Urinary bladder (tissue), 4 donors: ENCODE data around the gene CERK. TPM values are rescaled to one million over a fixed set of nuclear protein-coding genes. Genes with fewer than 3 reads are reported as not detected.

Experiments used
- DNase-seq: peaks from one replicate; pipeline ENCODE4 v3.0.0-alpha.2; 2015; ENCODE audit errors: extremely low spot score
- H3K27ac ChIP-seq: one replicate; pipeline ENCODE4 v1.5.1; 2013; ENCODE audit warnings: low read depth, mild to moderate bottlenecking, moderate library complexity
- H3K36me3 ChIP-seq: one replicate; pipeline ENCODE4 v1.6.1; 2013; ENCODE audit warnings: mild to moderate bottlenecking, moderate library complexity; ENCODE audit not compliant: insufficient read depth
- H3K4me1 ChIP-seq: one replicate; pipeline ENCODE4 v1.6.1; 2013; ENCODE audit warnings: mild to moderate bottlenecking, moderate library complexity; ENCODE audit not compliant: insufficient read depth
- H3K4me3 ChIP-seq: one replicate; pipeline ENCODE4 v1.5.1; 2013; ENCODE audit warnings: low read depth, low read length
- WGBS: extraction: QIAGEN DNeasy Blood & Tissue Kit; methylation state at CpG from one replicate; pipeline ENCODE4 v1.1.7; 2013; 5-methylcytosine and 5-hydroxymethylcytosine counted together
- polyA plus RNA-seq: library from polyadenylated mRNA; stranded (reverse); fragments of 200-250 nt; gene quantifications from one replicate; pipeline ENCODE4 v1.2.3, GENCODE V29; 2013
- total RNA-seq: library from RNA; depleted of rRNA; stranded (reverse); fragments of >200 nt; gene quantifications from one replicate; pipeline ENCODE4 v1.2.3, GENCODE V29; 2014
- donor health status: healthy with polysubstance abuse.
- donor health status: healthy.

CERK gene
- total and polyA plus RNA-seq, 2 donors, result 22.3 to 25.4 TPM

DNA sequence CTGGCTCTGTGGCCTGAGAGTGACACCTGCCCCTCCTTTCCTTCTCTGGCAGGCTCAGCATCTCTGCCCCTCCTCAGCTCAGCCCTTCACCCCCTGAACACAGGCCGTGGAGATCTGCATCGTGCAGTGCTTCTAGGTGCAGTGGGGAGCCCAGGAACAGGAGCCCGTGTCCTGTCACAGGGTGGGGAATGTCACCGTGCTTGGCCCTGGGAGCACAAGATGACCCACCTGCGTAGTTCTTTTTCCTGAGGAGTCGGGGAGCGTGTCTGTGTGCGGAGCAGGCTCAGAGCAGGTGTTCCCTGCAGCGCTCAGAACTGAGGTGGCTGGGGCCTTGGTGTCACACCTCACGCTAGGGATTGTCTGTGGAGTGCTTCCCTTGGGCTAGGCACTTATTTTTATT, 35.0 kb upstream of the CERK start:
- H3K4me1 ChIP-seq, result no peaks in the 10 kb centered on the region
- WGBS, result 88% methylated on average over 10 of the region's 10 CpGs
- H3K36me3 ChIP-seq, result no peaks in the 10 kb centered on the region
- no peak for DNase-seq
- no peak overlapping the region for H3K27ac ChIP-seq
- no peak overlapping the region for H3K4me3 ChIP-seq

DNA sequence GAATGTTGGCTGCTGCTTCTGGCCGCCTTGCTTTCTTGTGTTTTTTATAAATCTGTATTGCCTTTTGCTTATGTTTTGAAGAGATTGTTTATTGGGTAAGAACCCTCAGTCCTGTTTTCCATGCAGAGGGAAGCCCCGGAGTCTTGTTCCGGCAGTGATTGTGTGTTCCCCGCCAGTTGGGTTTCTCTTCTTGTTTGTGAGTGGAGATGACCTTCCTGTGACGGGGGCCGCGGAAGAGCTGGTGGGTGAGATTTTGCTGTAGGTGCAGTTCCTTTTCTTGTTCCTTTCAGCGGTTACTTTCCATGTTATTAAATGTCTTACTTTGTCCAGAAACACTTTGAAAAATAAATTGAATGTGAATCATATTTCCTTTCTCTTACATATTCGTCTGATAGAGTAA, 32.7 kb upstream of the CERK start:
- no peaks in the 10 kb centered on the region for H3K4me1 ChIP-seq
- no peaks in the 10 kb centered on the region for H3K36me3 ChIP-seq
- no peak overlapping the region for H3K27ac ChIP-seq
- 63% methylated on average over 9 of the region's 9 CpGs for WGBS
- H3K4me3 ChIP-seq, result no peak overlapping the region
- no peak for DNase-seq

DNA sequence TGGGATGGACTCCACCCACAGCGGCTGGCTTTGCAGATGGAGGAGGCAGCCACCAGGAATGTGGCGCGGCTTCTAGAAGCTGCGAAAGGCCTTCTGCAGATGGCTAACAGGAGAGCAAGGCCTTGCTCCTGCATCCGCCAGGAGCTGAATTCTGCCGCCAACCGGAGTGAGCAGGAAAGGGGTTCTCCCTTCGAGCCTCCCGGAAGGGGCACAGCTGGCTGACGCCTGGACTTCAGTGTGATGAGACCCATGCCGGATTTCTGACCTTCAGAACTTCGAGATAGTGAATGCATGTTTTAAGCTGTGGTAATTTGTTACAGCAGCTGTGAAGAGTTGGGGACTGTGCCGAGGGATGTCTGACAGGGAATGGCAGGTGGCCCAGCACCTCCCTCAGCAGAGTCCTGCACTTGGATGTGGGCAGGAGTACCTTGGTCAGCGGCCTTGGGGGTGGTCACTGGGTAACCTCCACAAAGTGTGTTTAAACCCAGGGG, 32.1 kb upstream of the CERK start:
- no peak overlapping the region for H3K27ac ChIP-seq
- H3K4me1 ChIP-seq, result no peaks in the 10 kb centered on the region
- H3K36me3 ChIP-seq, result no peaks in the 10 kb centered on the region
- DNase-seq, result no peak
- 72% methylated on average over 14 of the region's 14 CpGs for WGBS
- no peak overlapping the region for H3K4me3 ChIP-seq

DNA sequence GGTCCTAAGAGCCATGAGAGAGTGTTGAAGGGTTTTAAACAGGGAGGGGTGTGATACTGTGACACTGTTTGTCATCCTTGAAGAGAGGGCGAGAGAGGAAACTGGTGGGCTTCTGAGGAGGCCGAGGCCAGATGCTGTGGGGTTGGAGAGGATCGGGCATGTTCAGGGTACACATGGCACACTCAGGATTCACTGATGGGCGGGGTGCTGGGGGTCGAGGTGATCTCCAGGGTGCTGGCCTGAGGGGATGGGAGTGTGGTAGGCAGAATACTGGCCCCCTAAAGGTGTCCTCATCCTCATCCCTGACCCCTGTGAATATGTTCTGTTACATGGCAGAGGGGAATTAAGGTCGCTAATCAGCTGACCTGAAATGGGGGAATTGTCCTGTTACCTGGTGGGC, 31.7 kb upstream of the CERK start:
- no peaks in the 10 kb centered on the region for H3K4me1 ChIP-seq
- H3K4me3 ChIP-seq, result no peak overlapping the region
- no peaks in the 10 kb centered on the region for H3K36me3 ChIP-seq
- 92% methylated on average over 6 of the region's 6 CpGs for WGBS
- DNase-seq, result no peak
- peak overlapping the region; percentile 12 for H3K27ac ChIP-seq

DNA sequence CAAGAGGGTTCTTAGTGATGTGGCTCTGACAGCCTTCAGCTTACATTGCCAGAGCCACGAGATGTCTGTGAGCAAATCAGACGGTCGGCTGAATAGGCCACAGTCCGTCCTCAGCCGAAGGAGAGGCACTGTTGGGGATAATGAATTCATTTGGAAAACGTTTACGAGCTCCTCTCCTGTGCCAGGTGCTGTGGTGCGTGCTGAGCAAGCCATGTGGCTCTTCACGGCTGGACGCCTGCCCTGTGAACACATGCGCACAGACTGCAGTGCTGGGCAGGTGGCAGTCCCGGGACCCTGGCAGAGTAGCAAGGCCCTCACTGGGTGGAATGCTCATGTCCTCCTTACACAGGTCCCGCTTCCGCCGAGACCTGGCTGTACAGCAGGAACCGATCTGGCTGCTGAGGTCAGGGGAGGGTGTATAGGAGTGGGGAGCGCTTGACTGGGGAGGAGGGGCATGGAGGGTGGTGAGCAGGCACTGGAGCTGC, 31.2 kb upstream of the CERK start:
- Histone ChIP-seq H3K4me1 (no peaks in the 10 kb centered on the region), H3K4me3 (no peak overlapping the region), H3K36me3 (no peaks in the 10 kb centered on the region), H3K27ac (no peak overlapping the region)
- 85% methylated on average over 17 of the region's 17 CpGs for WGBS
- DNase-seq, result no peak

DNA sequence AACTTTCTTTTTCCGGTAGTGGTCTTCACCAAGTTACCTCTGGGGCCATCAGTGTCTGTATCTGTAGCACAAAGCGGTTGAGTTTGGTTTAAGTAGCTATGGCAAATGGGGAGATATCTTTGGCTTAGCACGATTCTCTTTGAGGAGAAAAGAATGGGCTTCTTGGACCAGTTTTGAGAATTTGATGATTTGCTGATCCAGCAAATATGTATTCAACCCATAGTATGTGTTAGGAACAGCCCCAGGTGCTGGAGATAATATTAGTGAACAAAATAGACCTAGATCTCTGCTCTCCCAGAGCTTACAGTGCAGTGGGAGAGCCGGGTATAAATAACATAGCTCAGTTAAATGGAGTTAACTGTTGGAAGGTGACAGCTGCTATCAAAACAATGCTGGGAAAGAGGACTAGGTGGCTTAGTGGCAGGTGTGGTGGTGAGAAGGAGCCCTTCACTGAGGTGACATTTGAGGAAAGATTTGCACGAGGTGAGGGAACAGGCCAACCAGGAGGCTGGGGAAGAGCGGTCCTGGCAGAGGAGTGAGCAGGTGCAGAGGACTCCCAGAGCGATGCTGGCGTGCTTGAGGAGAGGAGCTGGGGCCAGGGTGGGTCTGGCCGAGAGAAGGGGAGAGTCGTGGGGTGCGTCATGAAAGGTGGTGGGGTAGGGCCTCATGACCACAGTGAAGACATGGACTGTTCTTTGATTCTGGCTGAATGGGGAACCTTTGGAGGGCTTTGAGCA, 29.4 kb upstream of the CERK start:
- Histone ChIP-seq H3K27ac (no peak overlapping the region), H3K36me3 (no peaks in the 10 kb centered on the region), H3K4me3 (no peak overlapping the region), H3K4me1 (peaks cover 2% of the 10 kb centered on the region)
- 95% methylated on average over 11 of the region's 11 CpGs for WGBS
- DNase-seq, result no peak

DNA sequence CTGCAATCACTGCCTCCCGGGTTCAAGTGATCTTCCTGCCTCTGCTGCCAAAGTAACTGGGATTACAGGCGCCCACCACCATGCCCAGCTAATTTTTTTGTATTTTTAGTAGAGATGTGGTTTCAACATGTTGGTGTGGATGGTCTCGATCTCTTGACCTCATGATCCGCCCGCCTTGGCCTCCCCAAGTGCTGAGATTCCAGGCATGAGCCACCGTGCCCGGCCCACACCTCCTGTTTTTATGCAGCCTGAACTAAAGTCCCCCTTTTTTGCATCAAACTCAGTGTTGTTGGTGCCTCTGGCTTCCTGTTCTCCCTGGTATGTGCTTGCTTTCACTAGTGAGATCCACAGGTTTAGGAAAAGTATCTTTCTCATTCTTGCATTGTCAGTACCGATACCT, 28.6 kb upstream of the CERK start:
- Histone ChIP-seq H3K36me3 (no peaks in the 10 kb centered on the region), H3K27ac (no peak overlapping the region), H3K4me1 (peaks cover 2% of the 10 kb centered on the region), H3K4me3 (no peak overlapping the region)
- DNase-seq, result no peak
- 97% methylated on average over 8 of the region's 8 CpGs for WGBS

DNA sequence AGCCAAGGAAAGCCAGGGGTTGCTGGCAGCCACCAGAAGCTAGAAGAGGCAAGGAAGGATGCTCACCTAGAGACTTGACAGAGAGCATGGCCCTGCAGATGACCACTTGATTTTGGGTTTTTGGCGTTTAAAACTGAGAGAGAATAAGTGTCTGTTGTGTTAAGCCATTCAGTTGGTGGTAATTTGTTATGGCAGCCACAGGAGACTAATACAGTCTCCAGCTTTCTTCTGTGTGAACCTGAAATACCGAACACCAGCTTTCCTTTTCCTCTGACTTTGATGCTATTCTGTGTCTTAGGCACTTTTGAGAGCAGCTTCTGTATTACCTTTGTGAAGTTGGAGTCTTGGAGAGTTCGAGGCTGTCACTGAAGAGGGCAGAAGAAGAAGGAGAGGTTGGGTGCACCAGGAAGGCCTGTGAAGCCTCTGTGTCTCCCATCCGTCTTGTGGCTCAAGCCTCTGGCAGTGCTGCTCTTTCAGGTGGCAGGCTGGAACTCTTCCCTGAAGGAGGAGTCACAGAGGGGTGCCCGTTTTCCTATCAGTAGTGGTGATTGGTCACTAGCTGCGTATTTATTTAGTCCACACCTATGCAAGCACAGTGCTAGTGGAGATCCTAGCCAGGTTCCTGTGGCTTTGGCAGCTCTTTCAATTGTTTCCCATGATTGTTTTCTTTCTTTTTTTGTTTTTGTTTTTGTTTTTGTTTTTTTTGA, 26.9 kb upstream of the CERK start:
- H3K27ac ChIP-seq, result no peak overlapping the region
- WGBS, result 84% methylated on average over 6 of the region's 6 CpGs
- DNase-seq, result no peak
- no peaks in the 10 kb centered on the region for H3K36me3 ChIP-seq
- H3K4me3 ChIP-seq, result no peak overlapping the region
- H3K4me1 ChIP-seq, result peaks cover 2% of the 10 kb centered on the region

DNA sequence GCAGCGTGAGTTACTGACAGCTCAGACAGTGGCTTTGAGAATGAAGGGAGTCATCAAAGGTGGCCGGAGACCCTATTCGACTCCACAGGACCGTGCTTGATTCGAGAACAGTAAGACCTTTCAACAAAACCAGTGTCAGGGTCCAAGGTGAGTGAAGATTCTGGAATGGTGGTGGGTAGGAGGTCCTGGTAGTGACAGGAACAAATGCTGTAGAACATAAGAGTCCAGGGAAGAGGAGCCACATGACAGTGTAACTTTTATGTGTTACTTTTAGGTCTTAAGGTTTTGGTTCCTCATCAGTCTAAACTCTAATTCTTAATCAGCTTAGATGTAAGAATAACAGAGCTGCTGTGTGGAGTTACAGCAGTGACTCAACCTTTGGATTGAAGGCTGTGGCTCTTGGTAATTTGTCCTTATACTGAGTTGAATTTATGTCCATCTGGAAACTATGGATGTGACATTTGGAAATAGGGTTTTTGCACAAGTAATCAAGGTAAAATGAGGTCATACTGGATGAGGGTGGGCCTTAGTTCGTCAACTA, 26.2 kb upstream of the CERK start:
- DNase-seq, result no peak
- no peak overlapping the region for H3K4me3 ChIP-seq
- peaks cover 2% of the 10 kb centered on the region for H3K4me1 ChIP-seq
- H3K36me3 ChIP-seq, result no peaks in the 10 kb centered on the region
- 88% methylated on average over 6 of the region's 6 CpGs for WGBS
- no peak overlapping the region for H3K27ac ChIP-seq

DNA sequence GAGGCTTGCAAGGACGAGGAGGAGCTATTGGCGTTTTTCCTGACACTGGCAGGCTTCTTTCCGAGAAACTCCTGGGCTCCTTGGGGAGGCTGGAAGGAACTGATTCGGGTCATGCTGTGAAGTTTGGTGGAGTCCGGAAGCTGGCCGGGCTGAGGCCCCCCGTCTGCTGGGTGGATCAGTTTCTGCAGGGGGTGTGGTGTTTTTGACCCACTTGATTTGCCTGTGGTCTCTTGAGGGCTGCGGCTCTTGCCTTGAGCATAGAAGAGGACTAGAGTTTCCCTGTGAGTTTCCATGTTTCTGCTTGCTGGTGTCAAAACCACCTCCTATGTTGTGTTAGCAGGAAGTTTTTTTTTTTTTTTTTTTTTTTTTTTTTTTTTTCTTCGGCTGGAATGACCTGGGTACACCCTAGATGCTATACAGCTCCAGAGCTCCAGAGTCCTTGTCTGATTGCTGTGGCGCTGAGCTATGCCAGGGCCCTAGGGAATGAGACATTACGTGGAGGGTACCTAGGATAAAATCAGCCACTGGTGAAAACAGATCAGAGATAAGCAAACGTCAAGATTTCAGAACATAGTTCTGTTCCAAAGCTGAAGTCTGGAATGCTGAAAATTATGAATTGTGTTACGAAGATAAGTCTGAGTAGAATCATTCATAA, 25.1 kb upstream of the CERK start:
- WGBS, result 5% methylated on average over 13 of the region's 13 CpGs
- Histone ChIP-seq H3K4me3 (peak overlapping the region; percentile 84), H3K36me3 (no peaks in the 10 kb centered on the region), H3K4me1 (peaks cover 2% of the 10 kb centered on the region), H3K27ac (peak overlapping the region; percentile 78)
- DNase-seq, result no peak

DNA sequence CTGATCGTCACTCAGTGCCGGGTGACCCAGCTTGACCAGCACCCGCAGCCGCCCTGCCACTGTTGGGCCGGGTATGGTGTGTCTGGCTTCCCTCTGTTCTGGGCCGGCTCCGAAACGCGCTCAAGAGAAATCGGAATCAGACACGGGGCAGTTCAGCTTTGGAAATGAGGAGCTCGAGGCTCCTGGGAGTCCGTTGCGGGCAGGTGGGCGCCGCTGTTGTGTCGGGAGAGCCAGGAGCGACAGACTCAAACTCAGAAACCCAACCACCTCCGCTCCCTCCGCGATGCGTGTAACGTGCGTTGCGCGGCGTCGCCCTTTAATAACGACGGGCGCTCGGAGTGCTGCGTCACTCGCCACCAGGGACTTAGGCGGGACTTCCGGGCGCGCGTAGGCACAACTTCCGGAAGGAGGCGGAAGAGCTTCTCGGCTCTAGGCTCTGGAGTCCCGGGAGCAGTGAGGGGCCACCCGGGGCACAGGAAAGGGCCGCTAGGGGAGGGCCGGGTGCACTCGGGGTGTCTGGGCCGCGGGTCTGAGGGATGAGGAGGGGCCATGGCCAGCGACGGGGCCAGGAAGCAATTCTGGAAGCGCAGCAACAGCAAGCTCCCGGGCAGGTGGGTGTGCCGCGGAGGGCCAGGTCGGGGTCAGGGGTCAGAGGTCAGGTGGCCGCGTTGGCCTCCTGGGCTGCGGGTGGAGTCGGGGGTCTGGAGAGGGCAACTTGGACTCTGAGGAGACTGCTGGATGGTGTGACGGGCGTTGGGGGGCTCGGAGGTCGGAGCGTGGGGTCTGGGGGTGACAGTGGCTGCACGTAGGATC, 24.4 kb upstream of the CERK start, which contains the start of gene TBC1D22A:
Gene TBC1D22A (plus strand): TSS at position 413 of the 813 bp plus-strand sequence. CDS start 137 bp downstream, at position 550.
- WGBS, result under 1% methylated on average over 66 of the region's 66 CpGs
- no peaks in the 10 kb centered on the region for H3K36me3 ChIP-seq
- peaks cover 2% of the 10 kb centered on the region for H3K4me1 ChIP-seq
- peak within 1 kb of the TSS; percentile 97 for H3K27ac ChIP-seq
- peak; percentile 87 for DNase-seq
- peak within 1 kb of the TSS; percentile 84 for H3K4me3 ChIP-seq

DNA sequence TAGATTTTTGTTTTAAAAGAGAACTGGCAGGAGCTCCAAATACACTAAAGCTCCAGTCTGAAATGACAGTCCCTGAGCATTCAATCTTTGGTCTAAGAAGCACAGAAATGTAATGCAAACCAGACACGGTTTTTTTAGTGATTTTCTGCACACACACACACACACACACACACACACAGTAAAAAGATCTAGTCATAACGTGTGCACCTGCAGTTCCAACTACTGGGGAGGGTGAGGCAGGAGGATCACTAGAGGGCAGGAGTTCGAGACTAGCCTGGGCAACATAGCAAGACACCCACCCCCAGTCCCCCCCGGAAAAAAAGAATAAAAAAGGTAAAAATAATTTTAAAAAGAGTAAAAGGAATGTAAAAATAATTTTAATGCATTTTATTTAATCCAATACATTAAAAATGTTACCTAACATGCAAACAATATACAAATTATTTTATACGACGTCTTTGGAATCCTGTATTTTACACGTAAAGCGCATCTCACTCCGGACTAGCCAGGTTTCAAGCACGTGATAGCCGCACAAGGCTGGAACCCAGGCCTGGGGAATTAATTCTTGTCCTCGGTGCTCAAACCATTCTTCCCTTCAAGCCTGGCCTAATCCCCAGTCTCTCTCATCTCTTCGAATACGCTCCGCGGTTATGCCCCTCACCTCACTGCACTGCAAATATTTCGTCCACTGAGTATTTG, 23.6 kb upstream of the CERK start:
- peaks cover 2% of the 10 kb centered on the region for H3K4me1 ChIP-seq
- H3K36me3 ChIP-seq, result no peaks in the 10 kb centered on the region
- WGBS, result 7% methylated on average over 17 of the region's 17 CpGs
- H3K4me3 ChIP-seq, result peak overlapping the region; percentile 84
- DNase-seq, result no peak
- H3K27ac ChIP-seq, result peak overlapping the region; percentile 97
